ENCODE results near the gene GALNS. TPM values are rescaled to one million over a fixed set of nuclear protein-coding genes. Genes with fewer than 3 reads are reported as not detected.

GALNS gene
- total and polyA plus RNA-seq, 2 of the 4 experiments (the other 2 are of a cell fraction) = 7.2 to 32.5 TPM

GRCh38 chr16:88769617-88770460, 86.9 kb downstream of the GALNS start:
- H3K9ac ChIP-seq (ENCODE audit: low read depth, low read length) = peak overlapping the region; percentile 0; the same call in 1 of the 2 replicates
- TF ChIP-seq ELK1 (IDR thresholded peaks at IDR 0.05; ENCODE audit: borderline replicate concordance, low read depth, low read length) = no peak
- no peak for TF ChIP-seq NFE2L2 (IDR thresholded peaks at IDR 0.05; ENCODE audit: low read depth, low read length)
- no peak for TF ChIP-seq RCOR1 (IDR thresholded peaks at IDR 0.05; ENCODE audit: insufficient replicate concordance, low read length)
- no peak for TF ChIP-seq SMC3 (IDR thresholded peaks at IDR 0.05; ENCODE audit: low read depth, low read length)
- TF ChIP-seq MAFK (IDR thresholded peaks at IDR 0.05; ENCODE audit: low read depth, low read length) = no peak
- TF ChIP-seq CTCF (conservative IDR thresholded peaks at IDR 0.05; ENCODE audit: low read depth, low read length) = no peak
- no peak for TF ChIP-seq MXI1 (IDR thresholded peaks at IDR 0.05; ENCODE audit: borderline replicate concordance, low read depth, low read length)
- TF ChIP-seq POLR2A (IDR thresholded peaks at IDR 0.05; ENCODE audit: low read depth, low read length) = no peak
- no peak for TF ChIP-seq RAD21 (IDR thresholded peaks at IDR 0.05; ENCODE audit: low read length)
- TF ChIP-seq MAZ (IDR thresholded peaks at IDR 0.05; ENCODE audit: borderline replicate concordance, low read depth, low read length) = no peak
- no peak for TF ChIP-seq USF2 (IDR thresholded peaks at IDR 0.05; ENCODE audit: low read depth, low read length)
- no peak for TF ChIP-seq FOS (IDR thresholded peaks at IDR 0.05; ENCODE audit: low read depth, low read length)
- TF ChIP-seq CHD1 (IDR thresholded peaks at IDR 0.05; ENCODE audit: low read depth, low read length) = no peak
- TF ChIP-seq BHLHE40 (IDR thresholded peaks at IDR 0.05; ENCODE audit: low read depth, low read length) = no peak

More at GRCh38 chr16:88769617-88770460, 86.9 kb downstream of the GALNS start:
- H3K23ac ChIP-seq (ENCODE audit: low read depth, low read length) = peak overlapping the region; percentile 24; the same call in 1 of the 2 replicates
- dilution Hi-C loops (cut with HindIII; ENCODE audit: low sequenced_read_pairs, unreplicated experiment) (no loop called here), intact Hi-C loops (cut with micrococcal nuclease) (no loop called here), in situ Hi-C loops (cut with MboI; ENCODE audit: low sequenced_read_pairs) (no loop called here)
- H3K9me1 ChIP-seq (ENCODE audit: insufficient read depth, low read length) = peaks cover 41% of the 10 kb centered on the region
- peak overlapping the region; percentile 99 for H2AK9ac ChIP-seq (replicated peaks; ENCODE audit: low read depth, low read length, poor library complexity)
- H3K27me3 ChIP-seq (ENCODE audit: control insufficient read depth, insufficient read depth, low read length) = no peaks in the 10 kb centered on the region
- peaks cover 15 to 90% of the 10 kb centered on the region in 2 experiments for H3K79me1 ChIP-seq (ENCODE audit: low read depth in 1 of 2, low read length in 2 of 2)
- POLR2A ChIA-PET (ENCODE audit: unreplicated experiment) = no interaction called here
- peak overlapping the region; percentile 61 for H2BK120ac ChIP-seq (ENCODE audit: low read depth, low read length)
- peak overlapping the region; percentile 81 for H2BK5ac ChIP-seq (ENCODE audit: low read depth, low read length, poor library complexity, severe bottlenecking)
- H3K18ac ChIP-seq (ENCODE audit: low read depth, low read length) = peak overlapping the region; percentile 6; the same call in 1 of the 2 replicates
- H2AK5ac ChIP-seq (ENCODE audit: low read depth, low read length) = peak overlapping the region; percentile 84
- H3K56ac ChIP-seq (ENCODE audit: extremely low read depth, insufficient read depth, low read length) = no peak overlapping the region
- peaks cover 3% of the 10 kb centered on the region for H3K36me3 ChIP-seq (ENCODE audit: control insufficient read depth, insufficient read depth, low read length)
- 0 out of 2 replicates have a peak overlapping the region, but pooled peaks have one; percentile 5 for H3K14ac ChIP-seq (replicated peaks; ENCODE audit: low read depth, low read length)
- H3K9me3 ChIP-seq (ENCODE audit: control insufficient read depth, insufficient read depth, low read length) = no peaks in the 10 kb centered on the region
- H4K91ac ChIP-seq (ENCODE audit: insufficient read depth, low read depth, low read length) = peak overlapping the region; percentile 47; the same call in 1 of the 2 replicates
- no TSS peak for BruUV-seq (replicated peaks)
- H4K5ac ChIP-seq (ENCODE audit: low read depth, low read length) = peak overlapping the region; percentile 22
- peak overlapping the region; percentile 65 for H3K27ac ChIP-seq (ENCODE audit: insufficient read depth, low read length)
- peaks cover 64% of the 10 kb centered on the region for H3K4me1 ChIP-seq (ENCODE audit: control insufficient read depth, insufficient read depth, low read length)
- ATAC-seq (ENCODE audit: low read depth) (no peak), DNase-seq (no peak)
- no peak overlapping the region for H2BK15ac ChIP-seq (ENCODE audit: low read depth, low read length)
- H2AFZ ChIP-seq (replicated peaks; ENCODE audit: low read length, poor library complexity) = no peak overlapping the region
- H2BK20ac ChIP-seq (ENCODE audit: low read depth, low read length) = no peak overlapping the region
- WGBS, 2 experiments (ENCODE audit: extremely low coverage in 2 of 2, insufficient read length in 1 of 2) = 79% methylated on average over 14 of the region's 30 CpGs; no CpG with 5 or more reads in 1 of the 2 experiments
- H4K8ac ChIP-seq (ENCODE audit: low read depth in 2 of 2, low read length in 2 of 2) = peak overlapping the region in 1 of 2 experiments; percentile 52; a peak in 1 of 4 replicates
- no peak overlapping the region for H3K4me3 ChIP-seq (ENCODE audit: insufficient read depth, low read depth, low read length)
- peak overlapping the region; percentile 54 for H3K4me2 ChIP-seq (ENCODE audit: low read depth, low read length)
- peak overlapping the region; percentile 91 for H3K4ac ChIP-seq (ENCODE audit: low read depth, low read length)
- peaks cover 96% of the 10 kb centered on the region for H4K20me1 ChIP-seq (ENCODE audit: insufficient read depth, low read length)
- CTCF ChIA-PET = interaction anchor here (1.5 kb wide), 2 partner anchors 11 to 32 kb away, joined by 3 to 4 read pairs; no protein-coding TSS in a partner anchor

All from IMR-90 (cell line).